Suprapubic skin (tissue), 4 donors: ENCODE results near the gene PLXNB1.

Source experiments
- POLR2A ChIP-seq, 2 donors: fragments of 450-650 bp; IDR thresholded peaks; one replicate each; pipeline ENCODE4 v1.6.1; 2017; ENCODE audit warnings: antibody characterized with exemption in 2 of 2, mild to moderate bottlenecking in 2 of 2, moderate library complexity in 2 of 2
- POLR2AphosphoS5 ChIP-seq, 3 donors: sonication (generic); formaldehyde crosslinking; IDR thresholded peaks; one replicate each; pipeline ENCODE4 v1.6.1; 2017; ENCODE audit warnings: antibody characterized with exemption in 3 of 3
- TF ChIP-seq, protein P1 (sequence below), 2 donors: fragments of 200-600 bp in 1 of 2; fragments of 450-650 bp in 1 of 2; sonication (generic) in 1 of 2; IDR thresholded peaks; one replicate each; pipeline ENCODE4 v1.5.1; 2016 to 2019; ENCODE audit warnings: antibody characterized with exemption in 2 of 2, mild to moderate bottlenecking in 1 of 2, moderate library complexity in 1 of 2

DNA sequence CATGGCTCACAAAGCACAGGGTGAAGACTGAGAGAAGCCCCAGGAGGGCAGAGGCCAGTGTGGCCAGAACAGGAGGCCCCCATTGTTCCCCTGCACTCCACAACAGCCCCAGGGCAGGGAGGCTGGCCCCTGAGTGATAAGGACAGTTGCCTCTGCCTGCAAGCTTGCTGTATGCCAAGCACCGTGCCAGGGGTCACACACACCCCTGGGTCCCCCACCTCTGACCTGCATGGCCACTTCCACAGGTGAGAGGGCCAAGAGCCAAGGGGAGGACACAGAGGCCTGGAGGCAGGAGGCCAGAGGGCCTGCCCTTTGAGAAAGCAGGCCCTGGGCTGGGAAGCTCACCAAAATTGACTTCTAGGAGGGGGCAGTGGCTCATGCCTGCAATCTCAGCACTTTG lies 40.4 kb upstream of the PLXNB1 start:
- no peak for TF ChIP-seq POLR2A (IDR thresholded peaks at IDR 0.05)
- TF ChIP-seq, protein P1, sequence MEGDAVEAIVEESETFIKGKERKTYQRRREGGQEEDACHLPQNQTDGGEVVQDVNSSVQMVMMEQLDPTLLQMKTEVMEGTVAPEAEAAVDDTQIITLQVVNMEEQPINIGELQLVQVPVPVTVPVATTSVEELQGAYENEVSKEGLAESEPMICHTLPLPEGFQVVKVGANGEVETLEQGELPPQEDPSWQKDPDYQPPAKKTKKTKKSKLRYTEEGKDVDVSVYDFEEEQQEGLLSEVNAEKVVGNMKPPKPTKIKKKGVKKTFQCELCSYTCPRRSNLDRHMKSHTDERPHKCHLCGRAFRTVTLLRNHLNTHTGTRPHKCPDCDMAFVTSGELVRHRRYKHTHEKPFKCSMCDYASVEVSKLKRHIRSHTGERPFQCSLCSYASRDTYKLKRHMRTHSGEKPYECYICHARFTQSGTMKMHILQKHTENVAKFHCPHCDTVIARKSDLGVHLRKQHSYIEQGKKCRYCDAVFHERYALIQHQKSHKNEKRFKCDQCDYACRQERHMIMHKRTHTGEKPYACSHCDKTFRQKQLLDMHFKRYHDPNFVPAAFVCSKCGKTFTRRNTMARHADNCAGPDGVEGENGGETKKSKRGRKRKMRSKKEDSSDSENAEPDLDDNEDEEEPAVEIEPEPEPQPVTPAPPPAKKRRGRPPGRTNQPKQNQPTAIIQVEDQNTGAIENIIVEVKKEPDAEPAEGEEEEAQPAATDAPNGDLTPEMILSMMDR (IDR thresholded peaks at IDR 0.05) = no peak
- no peak for TF ChIP-seq POLR2AphosphoS5 (IDR thresholded peaks at IDR 0.05)
